GM21528 (cell line): ENCODE measurements around the gene HADH.
"Not testable (repeated sequence)": the region's sequence is repeated elsewhere in the genome, so short reads cannot be mapped to it uniquely, and the experiment has no call there.

Source experiments
- ATAC-seq: cut with Tn5 transposase; IDR thresholded peaks from one replicate; pipeline ENCODE4 v1.9.1; 2021; ENCODE audit warnings: mild to moderate bottlenecking, moderate library complexity; ENCODE audit not compliant: unreplicated experiment, low FRiP score

Gene HADH

DNA sequence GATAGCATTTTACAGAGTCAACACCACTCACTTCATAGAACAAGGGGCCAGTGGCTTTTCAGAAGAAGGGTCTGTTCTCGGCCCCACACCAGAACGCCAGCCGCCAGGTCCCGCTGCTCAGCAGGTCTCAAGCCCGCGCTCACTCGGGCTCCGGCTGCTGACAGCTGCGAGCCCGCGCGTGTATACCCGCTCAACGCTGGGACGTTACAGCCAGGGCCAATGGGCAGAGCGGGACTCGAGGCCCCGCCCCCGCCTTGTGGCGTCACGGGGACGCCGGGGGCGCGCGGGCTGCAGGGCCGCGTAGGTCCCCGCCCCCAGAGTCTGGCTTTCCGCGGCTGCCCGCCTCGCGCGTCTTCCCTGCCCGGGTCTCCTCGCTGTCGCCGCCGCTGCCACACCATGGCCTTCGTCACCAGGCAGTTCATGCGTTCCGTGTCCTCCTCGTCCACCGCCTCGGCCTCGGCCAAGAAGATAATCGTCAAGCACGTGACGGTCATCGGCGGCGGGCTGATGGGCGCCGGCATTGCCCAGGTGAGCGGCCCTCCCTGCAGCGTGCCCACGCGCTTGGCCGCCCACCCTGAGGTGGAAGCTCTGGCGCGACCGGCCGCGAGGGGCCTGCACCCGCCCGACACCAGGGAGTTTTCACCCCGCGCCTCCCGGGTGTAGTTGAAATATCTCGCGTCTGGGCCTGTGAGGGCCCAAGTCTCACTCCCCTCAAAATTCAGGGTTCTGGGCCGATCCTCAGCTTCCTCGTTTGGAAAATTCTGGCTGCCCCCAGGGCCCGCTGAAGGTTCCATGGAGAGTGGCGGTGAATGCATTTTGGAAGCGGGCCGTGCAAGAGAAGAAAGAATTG, at the start of gene HADH:
HADH (plus strand) TSS at position 353 of the 850 bp plus-strand sequence; CDS start at position 397, 44 bp downstream.
- peak; percentile 98 for ATAC-seq

DNA sequence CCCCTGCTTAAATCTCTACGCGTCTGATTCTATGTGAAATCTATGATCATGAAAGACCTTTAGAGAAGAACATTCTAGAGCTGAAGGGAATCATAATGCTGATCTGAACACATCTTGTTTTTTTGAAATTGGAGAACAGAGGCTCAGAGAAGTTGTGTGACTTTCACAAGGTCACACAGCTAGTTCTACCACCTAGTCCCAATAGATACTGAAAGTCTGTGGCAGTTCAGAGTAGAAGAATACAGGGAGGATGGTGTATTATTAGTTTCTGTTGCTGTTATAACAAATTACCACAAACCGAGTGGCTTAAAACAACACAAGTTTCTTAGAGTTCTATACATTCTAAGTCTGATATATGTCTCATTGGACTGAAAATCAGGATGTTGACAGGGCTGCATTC, 43.9 kb upstream of the HADH start:
- no peak for ATAC-seq

DNA sequence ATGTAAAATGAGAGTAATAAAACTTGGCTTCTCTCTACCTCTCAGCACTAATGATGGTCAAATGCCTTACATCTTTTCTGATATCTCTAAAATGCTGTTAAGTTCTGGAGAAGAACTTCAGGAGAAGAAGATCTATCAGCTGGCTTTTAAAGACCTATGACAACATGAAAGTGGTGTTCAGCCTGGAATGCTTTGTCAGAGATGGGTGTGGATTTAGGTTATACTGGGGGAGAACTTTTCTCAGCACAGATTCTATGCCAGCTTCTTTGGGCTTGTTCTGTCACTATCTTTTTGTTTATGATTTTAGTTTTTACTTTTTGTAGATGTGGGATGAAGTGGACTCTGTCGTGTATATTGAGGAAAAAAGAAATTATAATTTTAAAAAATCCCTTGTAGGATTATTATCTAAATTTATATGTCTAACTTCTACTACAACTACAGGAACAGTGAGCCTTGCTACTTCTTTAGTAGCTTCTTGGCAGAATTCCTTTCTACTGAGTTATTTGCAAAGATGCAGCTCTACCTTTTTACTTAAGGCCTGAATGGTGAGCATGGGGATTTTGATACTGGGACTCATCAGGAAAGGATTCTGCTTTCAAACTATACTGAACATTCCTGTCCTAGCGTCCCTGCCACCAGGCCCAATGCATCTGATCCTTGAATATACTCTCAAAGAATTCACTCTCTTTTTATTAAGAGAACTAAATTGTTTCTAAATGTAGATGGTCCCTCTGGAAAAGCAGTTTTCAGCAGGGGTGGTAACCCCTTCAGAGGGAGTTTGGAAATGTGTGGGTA, 38.7 kb upstream of the HADH start:
- ATAC-seq = no peak

DNA sequence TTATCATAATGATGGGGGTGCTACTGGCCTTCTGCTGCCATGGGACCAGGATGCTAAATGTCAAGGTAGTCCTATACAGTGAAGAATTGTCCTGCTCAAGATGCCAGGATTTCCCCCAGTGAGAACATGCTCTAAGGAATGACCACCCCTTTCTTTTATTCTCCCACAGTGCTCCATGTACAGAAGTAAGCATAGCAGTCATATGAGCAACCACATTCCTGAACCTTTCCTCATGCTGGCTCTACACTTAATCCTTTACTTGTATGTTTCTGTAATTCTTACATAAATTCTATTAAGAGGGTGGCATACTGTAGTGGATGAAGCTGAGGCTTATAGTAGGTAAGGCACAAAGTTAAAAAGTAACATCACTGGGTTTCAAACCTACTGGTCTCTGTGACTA, 38.1 kb upstream of the HADH start:
- ATAC-seq = no peak

DNA sequence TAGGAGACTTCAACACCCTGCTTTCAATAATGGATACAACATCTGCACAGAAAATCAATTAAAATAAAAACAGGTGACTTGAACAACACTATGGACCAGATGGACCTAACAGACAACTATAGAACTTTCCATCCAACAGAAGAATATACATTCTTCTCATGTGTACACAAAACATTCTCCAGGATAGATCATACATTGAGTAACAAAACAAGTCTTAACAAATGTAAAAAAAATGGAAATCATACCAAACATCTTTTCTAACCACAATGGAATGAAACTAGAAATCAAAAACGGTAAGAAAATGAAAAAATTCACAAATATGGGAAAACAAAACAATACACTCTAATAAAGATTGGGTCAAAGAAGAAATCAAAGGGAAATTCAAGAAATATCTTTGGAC, 33.7 kb upstream of the HADH start:
- ATAC-seq = no peak

DNA sequence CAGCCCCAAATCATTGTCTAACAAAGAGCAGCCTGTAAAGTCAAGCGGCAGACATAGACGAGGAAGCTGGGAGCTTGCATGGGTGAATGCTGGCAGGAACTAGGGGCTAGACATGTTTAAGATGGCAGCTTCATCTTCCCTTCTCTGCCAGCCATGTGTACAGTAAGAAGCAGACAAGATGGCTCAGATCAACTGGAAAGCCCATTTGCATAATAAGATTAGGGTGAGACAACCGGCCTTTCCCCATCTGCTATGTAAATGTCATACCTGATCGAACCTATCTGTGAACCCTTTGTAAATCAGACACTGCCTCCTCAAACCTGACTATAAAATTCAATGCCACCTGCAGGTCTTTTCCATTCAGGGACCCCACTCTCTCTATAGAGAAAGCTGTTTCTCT, 22.8 kb upstream of the HADH start:
- no peak for ATAC-seq

DNA sequence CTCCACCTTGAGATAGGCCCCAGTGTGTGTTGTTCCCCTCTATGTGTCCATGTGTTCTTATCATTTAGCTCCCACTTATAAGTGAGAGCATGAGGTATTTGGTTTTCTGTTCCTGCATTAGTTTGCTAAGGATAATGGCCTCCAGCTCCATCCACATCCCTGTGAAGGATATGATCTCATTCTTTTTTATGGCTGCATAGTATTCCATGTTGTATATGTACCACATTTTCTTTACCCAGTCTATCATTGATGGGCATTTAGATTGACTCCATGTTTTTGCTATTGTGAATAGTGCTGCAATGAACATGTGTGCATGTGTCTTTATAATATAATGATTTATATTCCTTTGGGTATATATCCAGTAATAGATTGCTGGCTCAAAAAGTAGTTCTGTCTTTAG, 22.2 kb upstream of the HADH start:
- ATAC-seq = not testable (repeated sequence)

DNA sequence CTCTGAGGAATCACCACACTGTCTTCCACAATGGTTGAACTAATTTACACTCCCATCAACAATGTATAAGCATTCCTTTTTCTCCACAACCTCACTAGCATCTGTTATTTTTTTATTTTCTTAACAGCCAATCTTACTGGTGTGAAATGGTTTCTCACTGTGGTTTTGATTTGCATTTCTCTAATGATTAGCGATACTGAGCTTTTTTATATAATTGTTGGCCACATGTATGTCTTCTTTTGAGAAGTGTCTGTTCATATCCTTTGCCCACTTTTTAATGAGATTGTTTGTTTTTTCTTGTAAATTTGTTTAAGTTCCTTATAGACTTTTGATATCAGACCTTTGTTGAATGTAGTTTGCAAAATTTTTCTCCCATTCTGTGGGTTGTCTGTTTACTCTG, 21.8 kb upstream of the HADH start:
- ATAC-seq = not testable (repeated sequence)

DNA sequence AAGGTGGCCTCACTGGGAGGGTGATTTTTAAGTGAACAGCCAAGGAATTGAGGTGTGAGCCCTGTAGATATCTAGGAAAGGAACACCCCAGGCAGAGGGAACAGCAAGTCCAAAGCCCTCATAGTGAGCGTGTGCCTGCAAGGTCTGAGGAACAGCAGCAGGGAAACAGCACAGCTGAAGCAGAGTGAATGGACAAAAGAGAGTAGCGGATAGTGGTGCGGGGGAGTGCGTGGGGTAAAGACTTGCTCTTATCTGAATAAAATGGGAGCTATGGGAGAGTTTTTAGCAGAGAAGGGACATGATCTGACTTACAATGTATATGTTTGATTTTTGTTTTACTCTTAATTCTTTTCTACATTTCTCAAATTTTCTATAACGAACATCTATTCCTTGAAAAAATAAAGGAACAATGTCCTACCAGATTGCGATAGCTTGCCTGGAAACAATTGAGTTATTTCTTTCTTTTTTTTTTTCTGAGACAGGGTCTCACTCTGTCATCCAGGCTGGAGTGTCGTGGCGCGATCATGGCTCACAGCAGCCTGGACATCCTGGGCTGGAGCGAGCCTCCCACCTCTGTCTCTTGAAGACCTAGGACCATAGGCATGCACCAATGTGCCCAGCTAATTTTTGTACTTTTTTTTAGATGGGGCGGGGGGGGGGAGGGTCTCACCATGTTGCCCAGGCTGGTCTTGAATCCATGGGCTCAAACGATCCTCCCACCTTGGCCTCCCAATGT, 19.5 kb upstream of the HADH start:
- ATAC-seq = no peak

DNA sequence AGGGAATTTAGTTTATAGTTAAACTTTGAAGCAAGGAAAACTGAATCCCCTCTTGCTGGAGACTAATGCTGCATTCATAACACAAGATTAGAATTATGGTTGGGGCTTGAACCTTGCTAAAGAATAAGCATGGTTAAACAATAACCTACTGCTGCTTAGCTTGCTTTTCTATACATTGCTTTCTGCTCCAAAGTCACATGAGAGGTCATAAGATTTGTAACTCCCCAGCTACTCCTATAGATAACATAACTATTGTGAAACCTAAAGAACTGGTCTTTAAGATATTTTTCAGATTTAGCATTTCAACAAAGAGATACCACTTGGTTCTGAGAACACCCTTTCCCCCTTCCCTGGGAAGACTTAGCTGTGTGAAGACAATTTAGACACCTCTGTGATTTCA, 17.1 kb upstream of the HADH start:
- ATAC-seq = no peak

DNA sequence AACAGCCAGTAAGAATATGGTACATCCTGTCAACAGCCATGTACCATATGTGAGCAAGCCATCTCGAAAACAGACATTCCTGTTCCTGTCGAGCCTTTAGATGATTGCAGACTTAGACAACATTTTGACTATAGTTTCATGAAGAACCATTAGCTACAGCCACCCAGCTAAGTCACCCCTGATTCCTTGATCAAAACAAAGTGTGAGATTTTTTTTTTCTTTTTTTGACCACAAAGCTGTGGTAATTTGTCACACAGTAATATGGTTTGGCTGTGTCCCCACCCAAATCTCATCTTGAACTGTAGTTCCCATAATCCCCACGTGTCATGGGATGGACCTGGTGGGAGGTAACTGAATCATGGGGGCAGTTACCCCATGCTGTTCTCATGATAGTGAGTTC, 15.2 kb upstream of the HADH start:
- ATAC-seq = no peak

DNA sequence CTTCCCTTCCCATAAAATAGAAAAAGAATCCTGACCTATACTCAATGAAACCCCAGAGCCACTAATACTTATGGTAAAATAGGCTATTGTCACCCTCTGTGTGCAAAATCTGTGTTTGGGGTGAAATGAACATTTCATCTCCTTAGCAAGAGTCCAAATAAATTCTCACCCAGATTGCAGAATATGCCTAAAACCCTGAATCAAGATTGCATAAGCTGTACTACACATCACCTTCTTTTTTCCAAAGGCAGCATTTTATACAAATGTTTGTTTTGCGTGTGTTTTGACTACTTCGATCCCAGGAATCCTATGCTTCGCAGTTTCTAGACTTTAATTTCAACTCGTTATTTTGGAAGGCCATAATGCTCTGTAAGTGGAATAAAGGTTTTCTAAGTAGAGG, 12.2 kb upstream of the HADH start:
- no peak for ATAC-seq

DNA sequence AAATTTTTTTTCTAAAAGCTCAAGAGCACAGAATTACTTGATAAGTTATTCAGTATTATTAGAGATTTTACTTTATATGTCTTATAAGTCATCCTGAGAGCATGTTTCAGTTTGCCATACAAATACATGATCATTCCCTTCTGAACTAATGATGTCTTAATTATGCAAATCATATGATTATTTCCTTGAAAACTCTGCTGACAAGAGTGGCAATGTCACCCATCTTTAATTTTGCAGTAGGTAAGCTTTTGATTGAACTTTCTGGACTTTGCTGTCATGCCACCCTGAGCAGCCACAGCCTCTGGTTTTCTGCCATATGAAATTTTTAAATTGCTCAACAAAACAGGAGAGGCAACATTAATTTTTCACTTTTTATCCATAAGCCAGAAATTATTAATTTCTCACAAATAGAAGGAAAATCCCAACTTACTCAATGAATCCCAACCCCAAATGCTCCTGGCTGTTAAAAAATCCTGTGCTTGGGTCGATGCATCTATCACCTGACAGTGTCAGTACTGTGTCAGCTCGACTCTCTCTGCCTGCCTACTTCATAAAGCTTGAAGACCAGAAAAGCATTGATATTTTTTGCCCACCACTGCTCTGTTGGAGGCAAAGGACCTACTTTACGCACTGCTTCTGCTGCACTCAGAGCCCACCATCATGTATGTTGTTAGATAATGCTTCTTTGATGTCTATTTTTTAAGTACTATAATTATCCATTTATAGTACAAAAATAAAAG, 11.6 kb upstream of the HADH start:
- ATAC-seq = no peak

DNA sequence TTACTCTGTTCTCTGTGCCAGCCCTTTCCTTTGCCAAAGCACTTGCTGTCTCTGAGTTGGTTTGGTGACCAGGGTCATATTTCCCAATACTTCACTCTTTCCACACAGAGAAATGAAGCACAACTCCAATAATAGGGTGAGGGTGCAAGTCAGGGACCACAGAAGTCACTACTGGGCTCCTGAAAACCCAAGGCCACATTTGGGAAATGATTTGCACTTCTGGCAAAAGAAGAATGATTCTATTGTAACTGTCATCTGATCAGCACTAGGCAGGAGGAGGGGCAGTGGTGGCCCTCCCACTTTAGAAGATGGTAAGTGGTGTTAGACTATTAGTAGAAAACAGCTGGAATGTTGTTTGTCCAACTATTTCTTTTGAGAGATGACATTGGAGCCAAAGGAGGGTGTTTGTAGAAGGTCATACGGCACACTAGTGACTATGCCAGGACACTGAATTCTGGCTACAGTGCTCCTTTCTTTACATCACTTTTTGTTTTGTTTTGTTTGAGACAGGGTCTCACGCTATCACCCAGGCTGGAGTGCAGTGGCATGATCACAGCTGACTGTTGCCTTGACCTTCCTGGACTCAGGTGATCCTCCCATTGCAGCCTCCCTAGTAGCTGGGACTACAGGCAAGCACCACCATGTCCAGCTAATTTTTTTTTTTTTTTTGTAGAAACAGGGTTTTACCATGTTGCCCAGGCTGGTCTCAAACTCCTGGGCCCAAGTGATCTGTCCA, 10.8 kb upstream of the HADH start:
- no peak for ATAC-seq

DNA sequence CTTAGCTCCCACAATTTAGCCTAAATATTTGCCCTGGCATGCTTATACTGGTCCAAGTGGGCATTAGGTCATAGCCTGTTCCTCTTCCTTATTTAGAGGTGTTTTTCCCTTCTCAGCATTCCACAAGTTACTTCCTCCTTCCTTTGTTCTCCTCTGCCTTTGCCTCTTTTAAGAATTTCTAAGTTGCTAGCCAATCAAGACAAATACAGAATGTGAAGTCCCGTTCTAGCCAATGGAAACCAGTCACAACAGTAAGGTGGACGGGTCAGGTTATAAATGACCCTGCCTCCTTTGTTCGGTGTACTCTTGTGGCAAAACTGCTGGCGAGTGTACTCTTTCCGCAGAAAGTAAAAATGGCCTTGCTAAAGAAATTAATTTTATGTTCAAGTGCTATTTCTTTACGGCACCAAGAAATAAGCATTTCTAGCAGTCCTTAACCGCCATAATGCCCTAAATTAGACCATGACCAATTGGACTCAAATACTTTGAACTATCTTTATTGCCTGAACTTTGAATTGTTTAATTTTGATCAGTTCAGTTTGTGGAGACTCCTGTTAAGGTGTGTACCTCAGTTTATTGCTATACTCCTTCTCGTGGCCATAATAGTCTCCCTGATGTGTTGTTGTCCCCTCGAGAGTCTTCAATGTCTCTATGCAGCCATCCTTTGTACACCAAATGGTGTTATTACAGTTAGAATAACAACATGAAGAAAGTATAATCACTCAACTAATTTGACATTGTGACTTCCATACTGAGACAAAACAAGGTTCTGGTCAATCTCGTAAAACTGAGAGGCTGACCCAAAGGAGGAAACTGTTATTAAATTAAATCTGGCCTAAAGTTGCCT, 1.6 kb upstream of the HADH start:
- no peak for ATAC-seq

DNA sequence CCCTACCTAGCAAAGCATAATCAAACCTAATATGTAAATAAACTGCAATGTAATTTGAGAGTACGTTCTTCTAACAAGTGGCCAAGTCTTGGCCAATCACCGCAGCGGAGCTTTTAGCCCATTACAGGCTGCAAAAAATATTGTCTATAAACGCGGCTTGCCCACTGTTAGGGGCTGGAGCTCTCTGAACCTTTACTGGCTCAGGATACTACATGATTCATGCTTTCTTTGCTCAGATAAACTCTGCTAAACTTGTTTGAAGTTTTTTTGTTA, 990 bp upstream of the HADH start:
- ATAC-seq = no peak

DNA sequence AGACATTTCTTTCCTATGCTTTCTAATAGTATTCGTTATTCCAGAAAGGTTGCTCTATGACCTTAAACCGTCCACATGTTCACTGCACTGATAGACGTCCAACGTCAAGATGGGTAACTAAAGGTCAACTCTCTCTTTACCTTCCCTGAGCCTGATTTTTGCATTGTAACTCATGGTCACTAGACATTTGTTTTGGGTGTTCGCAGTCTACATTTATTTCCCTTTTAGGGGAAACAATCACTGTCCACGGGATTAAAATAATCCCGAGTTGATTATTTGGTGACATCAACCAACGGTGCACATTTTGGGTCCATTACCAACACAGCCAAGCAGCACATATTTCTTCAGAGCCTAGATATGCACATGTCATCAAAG, 540 bp upstream of the HADH start:
- peak; percentile 20 for ATAC-seq

DNA sequence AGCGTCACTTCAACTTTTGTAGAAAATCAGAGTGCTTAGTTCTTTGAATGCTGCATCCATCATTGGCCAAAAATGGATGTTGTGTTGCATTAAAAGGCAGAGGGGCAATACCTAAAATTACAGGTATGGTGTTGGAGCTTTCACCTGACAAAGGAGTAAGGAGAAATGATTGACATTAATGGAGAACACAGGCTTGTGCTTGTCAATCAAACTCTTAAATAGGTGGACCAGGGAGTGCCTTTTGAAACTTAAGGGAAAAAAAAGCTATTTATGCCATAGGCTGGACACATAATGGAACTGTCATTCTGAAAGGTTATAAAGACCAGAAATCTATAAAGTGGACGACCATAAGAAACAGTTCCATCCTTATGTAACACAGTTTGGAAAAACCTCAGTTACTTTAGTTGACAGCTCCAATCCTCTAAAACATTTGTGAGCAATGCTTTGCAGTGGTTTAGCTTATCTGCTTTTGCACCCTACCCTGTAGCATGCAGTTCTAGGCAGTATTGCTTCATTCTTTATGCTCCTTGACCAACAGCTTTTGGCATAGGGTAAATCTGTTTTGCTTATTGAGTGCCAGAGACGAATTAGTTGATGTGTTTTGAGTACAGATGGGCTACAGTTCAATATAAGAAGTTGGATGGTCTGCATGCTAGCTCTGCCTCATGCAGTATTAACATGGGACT, 2.4 kb downstream of the HADH start:
- no peak for ATAC-seq

DNA sequence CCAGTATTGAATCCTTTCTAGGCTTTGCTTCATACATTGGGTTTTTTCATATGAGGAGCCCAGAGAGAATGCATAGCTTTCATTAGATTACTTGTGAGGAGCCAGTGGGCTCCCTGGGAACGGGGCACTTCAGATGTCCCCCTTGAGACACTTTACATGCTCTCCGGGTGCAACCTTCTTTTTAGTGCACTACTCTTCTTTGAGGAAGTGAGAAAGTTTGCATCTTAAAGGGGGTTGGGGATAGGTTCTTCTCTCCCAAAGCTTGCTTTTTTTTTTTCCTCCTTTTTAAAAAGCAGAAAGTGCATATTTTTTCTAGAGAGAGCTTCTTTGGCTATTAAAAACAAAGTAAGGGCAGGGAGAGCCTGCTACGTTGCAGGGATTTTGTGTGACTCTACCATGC, 4.3 kb downstream of the HADH start:
- ATAC-seq = peak; percentile 31
